Measurements from ENCODE around the gene DDX19B. TPM values are rescaled to one million over a fixed set of nuclear protein-coding genes. Genes with fewer than 3 reads are reported as not detected.

Gene DDX19B
- total and polyA plus RNA-seq, 2 donors (not counting 3 experiments of a cell fraction or from before 2014, with no cell fraction given) = 28.1 to 34.3 TPM

GRCh38 chr16:70341600-70341999, 42.6 kb downstream of the DDX19B start:
- dilution Hi-C loops (cut with MboI; ENCODE audit: extremely low pct_ligation_motif_present, low sequenced_read_pairs) = no loop called here
- Histone ChIP-seq H3K4me3 (replicated peaks in 1 of 3; ENCODE audit: insufficient read depth in 1 of 3, low read depth in 1 of 3, low read length in 3 of 3) (no peak overlapping the region), H3K9me3 (replicated peaks; ENCODE audit: control insufficient read depth, insufficient read depth, low read length) (no peaks in the 10 kb centered on the region), H3K27ac (ENCODE audit: insufficient read depth, low read depth, low read length) (no peak overlapping the region), H3K9ac (replicated peaks; ENCODE audit: extremely low read depth, insufficient read depth, low read length) (no peak overlapping the region), H3K79me2 (ENCODE audit: control insufficient read depth, insufficient read depth, low read length) (no peaks in the 10 kb centered on the region), H3K4me1 (ENCODE audit: control insufficient read depth, extremely low read depth, insufficient read depth, low read length) (peaks cover 7% of the 10 kb centered on the region), H3K27me3 (ENCODE audit: control insufficient read depth in 2 of 2, insufficient read depth in 2 of 2, low read length in 2 of 2) (no peaks in the 10 kb centered on the region), H3K4me2 (ENCODE audit: insufficient read depth, low read length) (no peak overlapping the region), H4K20me1 (replicated peaks; ENCODE audit: control insufficient read depth, extremely low read depth, insufficient read depth, low read length) (no peaks in the 10 kb centered on the region), H3K9me1 (replicated peaks; ENCODE audit: control insufficient read depth, extremely low read depth, insufficient read depth, low read length) (no peaks in the 10 kb centered on the region), H3K36me3 (ENCODE audit: control insufficient read depth in 2 of 2, extremely low read depth in 1 of 2, insufficient read depth in 2 of 2, low read length in 2 of 2) (no peaks in the 10 kb centered on the region), H2AFZ (ENCODE audit: low read depth, low read length) (no peak overlapping the region)
- DNase-seq (ENCODE audit: low read depth, low spot score) (no peak), FAIRE-seq (no peak)
- ChIA-PET CTCF (no interaction called here), POLR2A (no interaction called here)
- TF ChIP-seq POLR2AphosphoS5 (IDR thresholded peaks at IDR 0.05; ENCODE audit: insufficient read depth, low read depth, low read length) = no peak
- TF ChIP-seq JUN (IDR thresholded peaks at IDR 0.05; ENCODE audit: borderline replicate concordance, insufficient read depth, insufficient read length, low read depth) = no peak
- TF ChIP-seq CTCF (IDR thresholded peaks at IDR 0.05; ENCODE audit: extremely low read depth in 1 of 2, insufficient read depth in 1 of 2, low read depth in 1 of 2, low read length in 2 of 2) = no peak
- TF ChIP-seq POLR2A (IDR thresholded peaks at IDR 0.05; ENCODE audit: low read depth, low read length) = no peak
- TF ChIP-seq GATA2 (IDR thresholded peaks at IDR 0.05; ENCODE audit: insufficient read depth, insufficient read length, low read depth, low read length) = no peak
- no peak for TF ChIP-seq FOS (IDR thresholded peaks at IDR 0.05; ENCODE audit: borderline replicate concordance, insufficient read depth, low read length)
- no peak for TF ChIP-seq MYC (IDR thresholded peaks at IDR 0.05; ENCODE audit: low read depth, low read length)
- TF ChIP-seq EZH2 (IDR thresholded peaks at IDR 0.05; ENCODE audit: borderline replicate concordance, low read depth, low read length, severe bottlenecking) = no peak
- TF ChIP-seq MAX (IDR thresholded peaks at IDR 0.05; ENCODE audit: insufficient read depth, insufficient read length) = no peak
- BruUV-seq (replicated peaks) = no TSS peak
- intact Hi-C loops (cut with micrococcal nuclease) = no loop called here

Data from endothelial cell of umbilical vein (primary cell).